OCI-LY7 (cell line): ENCODE results near the gene TNP2.

Experiments used
- EZH2phosphoT487 ChIP-seq: fragments of 200-600 bp; sonication (generic); IDR thresholded peaks from 2 replicates; pipeline ENCODE4 v1.6.1; 2018; ENCODE audit warnings: low read depth, borderline replicate concordance, mild to moderate bottlenecking, mixed run types, antibody characterized with exemption, low read length, moderate library complexity, mixed read lengths
- TF ChIP-seq, protein P1 (sequence below): fragments of 200-600 bp; sonication (generic); conservative IDR thresholded peaks from 2 replicates; pipeline ENCODE4 v1.5.1; 2014; ENCODE audit warnings: mild to moderate bottlenecking, antibody characterized with exemption, low read length, moderate library complexity, mixed read lengths

DNA sequence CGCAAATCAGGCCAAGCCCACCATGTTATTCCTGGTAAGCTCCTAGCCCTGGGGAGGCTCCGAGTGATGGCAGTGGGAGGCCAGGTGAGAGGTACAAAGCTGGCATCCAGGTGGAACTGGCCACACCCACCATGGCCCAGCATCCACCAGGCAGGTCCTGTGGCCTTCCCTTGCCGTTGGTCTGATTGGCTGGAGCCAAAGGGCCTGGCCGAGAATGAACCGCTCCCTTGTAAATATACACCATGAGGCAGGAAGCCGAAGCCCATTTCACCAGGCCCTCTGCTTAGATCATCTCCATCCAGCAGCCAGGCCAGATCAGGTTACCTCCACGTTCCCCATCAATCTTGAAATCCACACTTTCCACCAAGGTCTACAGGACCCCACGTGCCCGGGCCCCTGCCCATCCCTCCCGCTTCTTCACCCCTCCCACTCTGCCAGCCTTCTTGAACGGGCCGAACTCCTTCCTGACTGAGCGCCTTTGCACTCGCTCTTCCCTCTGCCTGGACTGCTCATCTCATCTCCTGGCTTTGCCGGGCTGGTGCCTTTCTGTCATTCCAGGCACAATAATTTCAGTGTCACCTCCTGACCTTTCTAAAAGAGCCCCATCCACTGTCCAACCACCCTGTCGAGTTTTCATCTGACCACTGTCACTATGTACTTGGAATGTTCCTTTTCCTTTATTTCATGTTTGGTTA is 18.9 kb downstream of the TNP2 start:
- TF ChIP-seq, protein P1, sequence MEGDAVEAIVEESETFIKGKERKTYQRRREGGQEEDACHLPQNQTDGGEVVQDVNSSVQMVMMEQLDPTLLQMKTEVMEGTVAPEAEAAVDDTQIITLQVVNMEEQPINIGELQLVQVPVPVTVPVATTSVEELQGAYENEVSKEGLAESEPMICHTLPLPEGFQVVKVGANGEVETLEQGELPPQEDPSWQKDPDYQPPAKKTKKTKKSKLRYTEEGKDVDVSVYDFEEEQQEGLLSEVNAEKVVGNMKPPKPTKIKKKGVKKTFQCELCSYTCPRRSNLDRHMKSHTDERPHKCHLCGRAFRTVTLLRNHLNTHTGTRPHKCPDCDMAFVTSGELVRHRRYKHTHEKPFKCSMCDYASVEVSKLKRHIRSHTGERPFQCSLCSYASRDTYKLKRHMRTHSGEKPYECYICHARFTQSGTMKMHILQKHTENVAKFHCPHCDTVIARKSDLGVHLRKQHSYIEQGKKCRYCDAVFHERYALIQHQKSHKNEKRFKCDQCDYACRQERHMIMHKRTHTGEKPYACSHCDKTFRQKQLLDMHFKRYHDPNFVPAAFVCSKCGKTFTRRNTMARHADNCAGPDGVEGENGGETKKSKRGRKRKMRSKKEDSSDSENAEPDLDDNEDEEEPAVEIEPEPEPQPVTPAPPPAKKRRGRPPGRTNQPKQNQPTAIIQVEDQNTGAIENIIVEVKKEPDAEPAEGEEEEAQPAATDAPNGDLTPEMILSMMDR = no peak
- TF ChIP-seq EZH2phosphoT487 = no peak
